SK-N-SH treated with all-trans-retinoic acid at 6 μM for 48 hours (cell line): ENCODE results near the gene S100A8.
"Not testable (repeated sequence)": the region's sequence is repeated elsewhere in the genome, so short reads cannot be mapped to it uniquely, and the experiment has no call there.

Experiments
- ARNTL ChIP-seq: fragments of 450-650 bp; formaldehyde crosslinking; IDR thresholded peaks from 2 replicates; pipeline ENCODE4 v1.5.0; 2020; ENCODE audit warnings: low read depth, mild to moderate bottlenecking, moderate library complexity, borderline replicate concordance
- CREB5 ChIP-seq: fragments of 250-450 bp; sonication (Bioruptor Pico); IDR thresholded peaks from 2 replicates; pipeline ENCODE4 v1.5.1; 2020; ENCODE audit warnings: low read depth, mild to moderate bottlenecking, moderate library complexity
- GLIS3 ChIP-seq: fragments of 250-450 bp; sonication (Bioruptor Pico); IDR thresholded peaks from 2 replicates; pipeline ENCODE4 v1.5.0; 2020; ENCODE audit warnings: mild to moderate bottlenecking, moderate library complexity
- RARB ChIP-seq: fragments of 250-450 bp; sonication (Bioruptor Pico); IDR thresholded peaks from 2 replicates; pipeline ENCODE4 v1.8.0; 2021; ENCODE audit warnings: mild to moderate bottlenecking, moderate library complexity
- SNAI2 ChIP-seq: fragments of 250-450 bp; sonication (Bioruptor Pico); IDR thresholded peaks from 2 replicates; pipeline ENCODE4 v1.5.0; 2020; ENCODE audit warnings: mild to moderate bottlenecking, moderate library complexity
- ZFP3 ChIP-seq: fragments of 250-450 bp; sonication (Bioruptor Pico); IDR thresholded peaks from 2 replicates; pipeline ENCODE4 v1.5.0; 2020; ENCODE audit warnings: mild to moderate bottlenecking, moderate library complexity
- ZFP30 ChIP-seq: fragments of 450-650 bp; formaldehyde crosslinking; IDR thresholded peaks from 2 replicates; pipeline ENCODE4 v1.5.0; 2022; ENCODE audit warnings: mild to moderate bottlenecking, moderate library complexity
- ZNF8 ChIP-seq: fragments of 450-650 bp; formaldehyde crosslinking; IDR thresholded peaks from 2 replicates; pipeline ENCODE4 v1.5.0; 2020; ENCODE audit warnings: mild to moderate bottlenecking, moderate library complexity
- TF ChIP-seq, protein P1 (sequence below): fragments of 250-450 bp; sonication (Bioruptor Pico); IDR thresholded peaks from 2 replicates; pipeline ENCODE4 v1.5.1; 2021; ENCODE audit warnings: mild to moderate bottlenecking, moderate library complexity
- TF ChIP-seq, protein P2 (sequence below): fragments of 250-450 bp; sonication (Bioruptor Pico); IDR thresholded peaks from 2 replicates; pipeline ENCODE4 v1.8.0; 2021; ENCODE audit warnings: low read depth, mild to moderate bottlenecking, moderate library complexity, borderline replicate concordance

DNA sequence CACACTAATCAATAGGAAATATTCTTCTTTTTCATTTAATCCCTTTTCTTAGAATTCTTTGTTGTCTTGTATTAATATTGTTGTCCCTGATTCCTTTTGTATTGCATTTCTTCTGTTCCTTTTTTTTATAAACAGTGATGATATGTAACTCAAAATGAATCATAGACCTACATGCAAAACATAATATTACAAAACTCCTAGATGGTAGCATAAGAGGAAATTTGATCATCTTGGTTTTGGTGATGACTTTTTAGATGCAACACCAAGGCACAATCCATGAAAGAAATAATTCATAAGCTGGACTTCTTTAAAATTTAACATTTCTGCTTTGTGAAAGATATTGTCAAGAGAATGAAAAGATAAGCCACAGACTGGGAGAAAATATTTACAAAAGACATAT is 23.1 kb upstream of the S100A8 start:
- TF ChIP-seq CREB5 (CRISPR knock-in tag); RARB; ARNTL (CRISPR knock-in tag); ZNF8 (CRISPR knock-in tag); SNAI2 (CRISPR knock-in tag); ZFP30 (CRISPR knock-in tag); GLIS3; ZFP3: not testable (repeated sequence)
- TF ChIP-seq, protein P1, sequence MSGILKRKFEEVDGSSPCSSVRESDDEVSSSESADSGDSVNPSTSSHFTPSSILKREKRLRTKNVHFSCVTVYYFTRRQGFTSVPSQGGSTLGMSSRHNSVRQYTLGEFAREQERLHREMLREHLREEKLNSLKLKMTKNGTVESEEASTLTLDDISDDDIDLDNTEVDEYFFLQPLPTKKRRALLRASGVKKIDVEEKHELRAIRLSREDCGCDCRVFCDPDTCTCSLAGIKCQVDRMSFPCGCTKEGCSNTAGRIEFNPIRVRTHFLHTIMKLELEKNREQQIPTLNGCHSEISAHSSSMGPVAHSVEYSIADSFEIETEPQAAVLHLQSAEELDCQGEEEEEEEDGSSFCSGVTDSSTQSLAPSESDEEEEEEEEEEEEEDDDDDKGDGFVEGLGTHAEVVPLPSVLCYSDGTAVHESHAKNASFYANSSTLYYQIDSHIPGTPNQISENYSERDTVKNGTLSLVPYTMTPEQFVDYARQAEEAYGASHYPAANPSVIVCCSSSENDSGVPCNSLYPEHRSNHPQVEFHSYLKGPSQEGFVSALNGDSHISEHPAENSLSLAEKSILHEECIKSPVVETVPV (CRISPR knock-in tag): not testable (repeated sequence)
- TF ChIP-seq, protein P2, sequence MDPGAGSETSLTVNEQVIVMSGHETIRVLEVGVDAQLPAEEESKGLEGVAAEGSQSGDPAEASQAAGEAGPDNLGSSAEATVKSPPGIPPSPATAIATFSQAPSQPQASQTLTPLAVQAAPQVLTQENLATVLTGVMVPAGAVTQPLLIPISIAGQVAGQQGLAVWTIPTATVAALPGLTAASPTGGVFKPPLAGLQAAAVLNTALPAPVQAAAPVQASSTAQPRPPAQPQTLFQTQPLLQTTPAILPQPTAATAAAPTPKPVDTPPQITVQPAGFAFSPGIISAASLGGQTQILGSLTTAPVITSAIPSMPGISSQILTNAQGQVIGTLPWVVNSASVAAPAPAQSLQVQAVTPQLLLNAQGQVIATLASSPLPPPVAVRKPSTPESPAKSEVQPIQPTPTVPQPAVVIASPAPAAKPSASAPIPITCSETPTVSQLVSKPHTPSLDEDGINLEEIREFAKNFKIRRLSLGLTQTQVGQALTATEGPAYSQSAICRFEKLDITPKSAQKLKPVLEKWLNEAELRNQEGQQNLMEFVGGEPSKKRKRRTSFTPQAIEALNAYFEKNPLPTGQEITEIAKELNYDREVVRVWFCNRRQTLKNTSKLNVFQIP (CRISPR knock-in tag): not testable (repeated sequence)
